ENCODE data around the gene SMLR1.

Gene SMLR1

DNA sequence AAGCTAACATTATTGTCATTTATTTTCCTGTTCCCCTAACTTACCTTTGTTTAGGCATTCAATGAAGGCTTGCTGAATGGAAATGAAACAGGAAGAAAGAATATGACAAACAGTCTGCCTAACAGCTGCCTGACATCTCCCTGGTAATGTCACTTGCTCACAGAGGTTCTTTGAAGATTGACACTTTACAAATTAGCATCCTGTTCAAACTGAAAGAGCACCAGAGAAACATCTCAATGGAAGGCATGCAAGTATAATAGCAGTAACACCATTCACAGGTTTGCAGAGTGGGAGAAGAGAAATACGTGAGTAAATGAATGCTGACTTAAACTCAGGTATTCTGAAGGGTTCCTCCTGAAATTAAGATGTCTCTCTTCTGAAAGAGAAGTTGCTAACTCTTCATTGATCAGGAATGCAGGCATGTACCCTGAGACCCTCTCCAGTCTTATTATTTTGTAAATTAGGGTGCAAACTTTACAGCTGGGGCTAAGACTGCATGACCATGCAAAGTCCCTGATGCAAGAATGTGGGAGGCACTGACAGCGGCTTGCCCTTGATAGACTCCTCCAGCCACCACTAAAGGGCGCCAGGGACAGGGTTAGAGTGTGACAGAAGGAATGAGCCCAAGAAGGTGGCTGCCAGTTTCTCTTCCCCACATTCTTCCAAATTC lies 1.3 kb upstream of the SMLR1 start:
- in situ Hi-C loops (cut with MboI; ENCODE audit: low pct_unique_long_range_greater_than_20kb, low sequenced_read_pairs, unreplicated experiment): loop anchor here (25.0 kb wide), 1 partner anchor 514 kb away; no protein-coding TSS in a partner anchor
- TF ChIP-seq, protein P1, sequence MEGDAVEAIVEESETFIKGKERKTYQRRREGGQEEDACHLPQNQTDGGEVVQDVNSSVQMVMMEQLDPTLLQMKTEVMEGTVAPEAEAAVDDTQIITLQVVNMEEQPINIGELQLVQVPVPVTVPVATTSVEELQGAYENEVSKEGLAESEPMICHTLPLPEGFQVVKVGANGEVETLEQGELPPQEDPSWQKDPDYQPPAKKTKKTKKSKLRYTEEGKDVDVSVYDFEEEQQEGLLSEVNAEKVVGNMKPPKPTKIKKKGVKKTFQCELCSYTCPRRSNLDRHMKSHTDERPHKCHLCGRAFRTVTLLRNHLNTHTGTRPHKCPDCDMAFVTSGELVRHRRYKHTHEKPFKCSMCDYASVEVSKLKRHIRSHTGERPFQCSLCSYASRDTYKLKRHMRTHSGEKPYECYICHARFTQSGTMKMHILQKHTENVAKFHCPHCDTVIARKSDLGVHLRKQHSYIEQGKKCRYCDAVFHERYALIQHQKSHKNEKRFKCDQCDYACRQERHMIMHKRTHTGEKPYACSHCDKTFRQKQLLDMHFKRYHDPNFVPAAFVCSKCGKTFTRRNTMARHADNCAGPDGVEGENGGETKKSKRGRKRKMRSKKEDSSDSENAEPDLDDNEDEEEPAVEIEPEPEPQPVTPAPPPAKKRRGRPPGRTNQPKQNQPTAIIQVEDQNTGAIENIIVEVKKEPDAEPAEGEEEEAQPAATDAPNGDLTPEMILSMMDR (IDR thresholded peaks at IDR 0.05; ENCODE audit: extremely low read depth, insufficient read depth, missing control alignments): no peak
- no peak for DNase-seq (ENCODE audit: low spot score)

DNA sequence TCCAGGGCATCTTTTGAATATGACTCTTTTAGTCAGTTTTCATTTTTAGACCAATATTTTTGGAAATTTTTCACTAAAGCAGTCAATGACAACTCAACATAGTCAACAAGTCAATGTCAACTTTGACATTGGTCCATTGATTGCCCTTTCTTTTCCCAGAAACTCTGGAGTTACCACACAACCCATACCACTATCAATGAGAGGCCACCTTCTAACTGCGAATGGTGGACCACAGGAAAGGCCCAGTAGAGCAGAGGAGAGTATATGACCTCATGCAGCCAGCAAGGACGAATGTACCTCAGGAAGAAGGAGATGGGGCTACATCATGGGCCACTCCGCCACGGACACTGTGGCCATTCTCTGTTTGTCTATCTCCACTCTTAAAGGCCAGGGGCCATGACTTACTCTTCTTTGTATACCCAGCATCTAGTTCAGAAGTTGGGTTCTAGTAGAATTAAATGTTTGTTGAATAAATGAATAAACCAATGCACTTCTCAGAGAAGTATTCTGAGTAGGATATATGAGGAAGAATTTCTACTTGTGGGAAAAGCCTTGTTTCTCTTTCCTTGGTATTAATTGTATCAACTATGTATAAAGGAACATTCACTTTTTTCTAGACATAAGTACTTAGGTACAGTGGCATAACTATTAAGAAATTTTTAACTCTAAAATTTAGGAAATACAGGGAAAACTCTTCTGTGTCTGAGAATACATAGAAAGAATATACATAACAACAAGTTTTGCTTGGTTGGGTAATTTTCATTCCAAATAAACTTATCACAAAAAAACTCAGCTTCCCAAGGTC lies 562 bp upstream of the SMLR1 start:
- TF ChIP-seq, protein P1 (IDR thresholded peaks at IDR 0.05; ENCODE audit: extremely low read depth, insufficient read depth, missing control alignments): no peak
- DNase-seq (ENCODE audit: low spot score): no peak
- in situ Hi-C loops (cut with MboI; ENCODE audit: low pct_unique_long_range_greater_than_20kb, low sequenced_read_pairs, unreplicated experiment): loop anchor here (25.0 kb wide), 1 partner anchor 514 kb away; no protein-coding TSS in a partner anchor

DNA sequence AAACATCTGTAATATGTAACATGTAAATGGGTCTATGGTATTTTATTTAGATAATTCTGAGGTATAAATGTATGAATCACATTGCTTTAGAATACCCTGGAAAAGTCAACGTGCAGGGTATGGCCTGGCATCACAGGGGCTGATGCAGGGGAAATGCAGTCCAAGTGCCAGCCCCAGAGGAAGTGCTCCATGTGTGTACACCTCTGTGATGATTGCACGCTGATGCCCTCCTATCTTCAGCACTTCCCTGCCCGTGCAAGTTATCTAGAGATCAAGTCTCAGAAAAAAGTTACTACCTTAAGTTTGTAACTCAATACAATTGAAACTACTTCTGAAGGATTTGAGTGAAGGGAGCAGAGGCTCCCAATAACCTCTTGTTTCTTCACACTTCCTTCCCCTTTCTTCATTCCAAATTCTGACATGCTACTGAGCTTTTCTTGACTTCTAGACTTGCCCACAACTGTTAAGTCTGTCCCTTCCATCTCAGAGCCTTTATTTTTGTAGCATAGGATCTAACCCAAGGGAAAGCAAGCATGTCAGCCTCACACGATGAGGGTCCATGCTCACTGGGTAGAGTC lies 2.2 kb downstream of the SMLR1 start:
- in situ Hi-C loops (cut with MboI; ENCODE audit: low pct_unique_long_range_greater_than_20kb, low sequenced_read_pairs, unreplicated experiment): loop anchor here (25.0 kb wide), 1 partner anchor 517 kb away; no protein-coding TSS in a partner anchor
- no peak for DNase-seq (ENCODE audit: low spot score)

DNA sequence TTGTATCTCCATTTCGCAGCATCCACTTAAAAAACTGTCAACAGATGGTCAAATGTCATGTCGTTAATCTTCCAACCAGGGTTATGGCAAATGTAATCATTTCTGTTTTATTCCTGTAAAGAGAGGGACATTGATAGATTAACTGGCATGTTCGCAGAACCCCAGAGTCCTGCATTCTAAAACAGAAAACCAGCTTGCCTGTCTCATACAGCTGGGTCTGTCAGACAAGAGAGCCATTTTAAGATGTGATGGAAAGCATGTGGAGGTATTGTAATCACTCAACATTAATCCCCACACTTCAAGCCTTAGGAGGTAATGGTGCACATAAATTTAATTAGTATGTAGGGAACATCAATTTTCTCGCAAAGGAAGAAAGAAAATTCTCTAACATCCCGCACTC lies 4.4 kb downstream of the SMLR1 start:
- in situ Hi-C loops (cut with MboI; ENCODE audit: low pct_unique_long_range_greater_than_20kb, low sequenced_read_pairs, unreplicated experiment): loop anchor here (25.0 kb wide), 1 partner anchor 519 kb away; no protein-coding TSS in a partner anchor
- DNase-seq (ENCODE audit: low spot score): no peak
- TF ChIP-seq, protein P1 (IDR thresholded peaks at IDR 0.05; ENCODE audit: extremely low read depth, insufficient read depth, missing control alignments): no peak

More for the DNA sequence above, 2.2 kb downstream of the SMLR1 start:
- TF ChIP-seq, protein P1 (IDR thresholded peaks at IDR 0.05; ENCODE audit: extremely low read depth, insufficient read depth, missing control alignments): no peak

DNA sequence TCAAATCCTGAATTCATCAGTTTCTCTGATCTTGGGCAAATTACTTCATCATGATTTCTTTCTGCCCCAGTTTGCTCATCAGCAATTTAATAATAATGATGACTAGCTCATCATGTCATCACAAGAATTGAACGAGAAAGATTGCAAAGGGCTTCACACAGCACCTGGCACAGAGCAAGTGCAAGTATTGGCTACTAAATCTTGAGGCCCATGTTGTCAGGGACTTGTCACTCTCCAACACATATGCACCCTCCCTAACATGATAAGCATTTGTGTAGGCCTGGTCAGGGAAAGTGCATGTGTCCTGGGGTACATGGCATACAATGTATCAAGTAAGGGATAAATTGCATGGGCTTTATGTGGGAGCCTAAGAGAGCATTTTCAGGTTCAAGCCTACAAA lies 6.4 kb downstream of the SMLR1 start:
- TF ChIP-seq, protein P1 (IDR thresholded peaks at IDR 0.05; ENCODE audit: extremely low read depth, insufficient read depth, missing control alignments): no peak
- in situ Hi-C loops (cut with MboI; ENCODE audit: low pct_unique_long_range_greater_than_20kb, low sequenced_read_pairs, unreplicated experiment): loop anchor here (25.0 kb wide), 1 partner anchor 521 kb away; no protein-coding TSS in a partner anchor
- DNase-seq (ENCODE audit: low spot score): no peak

DNA sequence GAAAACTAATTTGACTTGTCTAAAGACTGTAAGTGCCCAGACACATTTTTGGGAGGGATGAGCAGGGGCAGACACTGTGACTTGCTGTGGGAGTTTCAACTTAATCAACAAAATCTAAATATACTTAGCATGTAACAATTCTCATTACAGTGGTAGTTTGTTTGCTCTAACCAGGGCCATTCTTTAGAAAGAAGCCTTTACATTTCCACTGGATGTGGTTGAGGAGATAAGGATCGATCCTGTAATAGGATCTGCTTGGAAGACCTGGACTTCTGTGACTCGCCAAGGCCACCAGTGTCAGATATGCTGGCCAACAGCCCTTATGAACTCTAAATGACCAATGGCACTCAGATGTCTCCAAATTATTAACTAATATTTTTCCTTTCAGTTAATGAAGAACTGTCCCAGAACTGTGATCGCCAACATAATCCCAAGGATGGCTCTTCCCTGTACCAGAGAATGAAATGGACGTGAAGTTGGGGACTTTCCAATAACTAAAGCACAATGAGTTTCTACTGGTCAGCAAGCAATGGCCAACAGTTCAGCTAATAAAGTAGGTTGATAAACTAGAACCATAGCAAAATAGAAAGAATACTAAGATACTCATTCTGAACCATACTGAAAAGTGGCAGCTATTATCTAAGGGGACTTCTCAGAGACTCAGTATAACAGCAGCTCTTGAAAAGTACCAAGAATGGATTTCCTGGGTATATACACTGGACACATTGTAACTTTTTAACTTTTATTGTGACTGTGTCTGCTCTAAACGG lies 7.5 kb downstream of the SMLR1 start:
- DNase-seq (ENCODE audit: low spot score): no peak
- in situ Hi-C loops (cut with MboI; ENCODE audit: low pct_unique_long_range_greater_than_20kb, low sequenced_read_pairs, unreplicated experiment): loop anchor here (25.0 kb wide), 1 partner anchor 522 kb away; no protein-coding TSS in a partner anchor
- TF ChIP-seq, protein P1 (IDR thresholded peaks at IDR 0.05; ENCODE audit: extremely low read depth, insufficient read depth, missing control alignments): no peak
